Activated B cell treated with CpG ODN at 0.5 μM for 24 hours (primary cell): ENCODE results near the gene DGCR8. TPM values are rescaled to one million over a fixed set of nuclear protein-coding genes. Genes with fewer than 3 reads are reported as not detected.

ENCODE experiments used
- ATAC-seq: fragments of 200-7000 bp; cut with Tn5 transposase; one replicate; pipeline ENCODE4 v1.10.0; 2021; ENCODE audit warnings: low read depth, mild to moderate bottlenecking, moderate library complexity
- CTCF ChIA-PET: fragments of 350-600 bp; sonication (Branson Sonifier 250); formaldehyde crosslinking; loops from one replicate; lab custom pipeline; 2021; ENCODE audit warnings: antibody characterized with exemption; lab: Charles Lee
- POLR2A ChIA-PET: fragments of 350-600 bp; sonication (Branson Sonifier 250); formaldehyde crosslinking; loops from one replicate; lab custom pipeline; 2021; ENCODE audit warnings: antibody characterized with exemption; lab: Charles Lee
- DNase-seq: peaks from one replicate; pipeline ENCODE4 v3.0.0; 2022
- H3K27ac Mint-ChIP-seq: one replicate; pipeline ENCODE4 v1.8.0; 2020; ENCODE audit warnings: mixed read lengths
- H3K27me3 Mint-ChIP-seq: one replicate; pipeline ENCODE4 v1.8.0; 2021; ENCODE audit warnings: mixed read lengths
- H3K36me3 Mint-ChIP-seq: one replicate; pipeline ENCODE4 v1.8.0; 2021; ENCODE audit warnings: low read depth, mixed read lengths
- H3K4me1 Mint-ChIP-seq: one replicate; pipeline ENCODE4 v1.8.0; 2021; ENCODE audit warnings: mixed read lengths
- H3K4me3 Mint-ChIP-seq: one replicate; pipeline ENCODE4 v1.8.0; 2020; ENCODE audit warnings: mild to moderate bottlenecking, mixed read lengths
- H3K9me3 Mint-ChIP-seq: one replicate; pipeline ENCODE4 v1.8.0; 2020; ENCODE audit warnings: mixed read lengths
- intact Hi-C: fragments of 100-400 bp; cut with micrococcal nuclease; formaldehyde crosslinking; loops from one replicate; pipeline ENCODE4 v1.15.1; 2024
- total RNA-seq: library from RNA; stranded (reverse); gene quantifications from 2 replicates; pipeline ENCODE4 v1.2.3, GENCODE V29; 2022
- TF ChIP-seq, protein P1 (sequence below): fragments of 200-600 bp; IDR thresholded peaks from one replicate; pipeline ENCODE4 v1.8.0; 2022; ENCODE audit warnings: antibody characterized with exemption, mild to moderate bottlenecking

DGCR8 gene
- total RNA-seq, 1 donor from 2014 or later = 35.5 TPM

DNA sequence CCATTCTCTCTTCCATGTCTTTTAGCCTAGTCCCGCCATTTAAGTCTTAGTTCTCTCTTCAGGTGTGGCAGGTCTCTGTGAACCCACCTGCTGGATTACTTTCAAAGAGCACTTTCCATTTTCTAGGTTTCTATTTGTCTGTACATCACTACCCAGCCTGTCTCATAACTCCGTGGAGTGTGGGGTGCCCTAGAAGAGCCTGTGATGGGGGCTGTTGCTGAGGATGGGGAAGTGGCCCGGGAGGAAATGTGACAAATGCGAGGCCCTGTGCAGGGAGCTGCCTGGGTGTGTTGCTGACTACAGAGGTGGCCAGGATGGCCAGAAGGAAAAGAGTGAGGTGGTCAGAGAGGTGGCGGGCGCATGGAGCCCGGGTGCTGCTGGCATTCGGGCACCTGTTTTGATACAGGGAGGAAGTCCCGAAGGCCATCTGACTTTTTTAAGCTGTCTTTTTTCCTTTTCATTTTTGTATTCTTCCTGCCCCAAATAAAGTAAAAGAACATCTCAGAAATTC is 10.7 kb downstream of the DGCR8 start:
- no peak for DNase-seq
- intact Hi-C loops = no loop called here
- H3K9me3 Mint-ChIP-seq = no peaks in the 10 kb centered on the region
- ChIA-PET POLR2A (no interaction called here), CTCF (no interaction called here)
- no peaks in the 10 kb centered on the region for H3K27me3 Mint-ChIP-seq
- no peaks in the 10 kb centered on the region for H3K4me1 Mint-ChIP-seq
- H3K4me3 Mint-ChIP-seq = no peak overlapping the region
- TF ChIP-seq, protein P1, sequence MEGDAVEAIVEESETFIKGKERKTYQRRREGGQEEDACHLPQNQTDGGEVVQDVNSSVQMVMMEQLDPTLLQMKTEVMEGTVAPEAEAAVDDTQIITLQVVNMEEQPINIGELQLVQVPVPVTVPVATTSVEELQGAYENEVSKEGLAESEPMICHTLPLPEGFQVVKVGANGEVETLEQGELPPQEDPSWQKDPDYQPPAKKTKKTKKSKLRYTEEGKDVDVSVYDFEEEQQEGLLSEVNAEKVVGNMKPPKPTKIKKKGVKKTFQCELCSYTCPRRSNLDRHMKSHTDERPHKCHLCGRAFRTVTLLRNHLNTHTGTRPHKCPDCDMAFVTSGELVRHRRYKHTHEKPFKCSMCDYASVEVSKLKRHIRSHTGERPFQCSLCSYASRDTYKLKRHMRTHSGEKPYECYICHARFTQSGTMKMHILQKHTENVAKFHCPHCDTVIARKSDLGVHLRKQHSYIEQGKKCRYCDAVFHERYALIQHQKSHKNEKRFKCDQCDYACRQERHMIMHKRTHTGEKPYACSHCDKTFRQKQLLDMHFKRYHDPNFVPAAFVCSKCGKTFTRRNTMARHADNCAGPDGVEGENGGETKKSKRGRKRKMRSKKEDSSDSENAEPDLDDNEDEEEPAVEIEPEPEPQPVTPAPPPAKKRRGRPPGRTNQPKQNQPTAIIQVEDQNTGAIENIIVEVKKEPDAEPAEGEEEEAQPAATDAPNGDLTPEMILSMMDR = no peak
- no peak overlapping the region for H3K27ac Mint-ChIP-seq
- ATAC-seq = no peak
- H3K36me3 Mint-ChIP-seq = peaks cover 95% of the 10 kb centered on the region

DNA sequence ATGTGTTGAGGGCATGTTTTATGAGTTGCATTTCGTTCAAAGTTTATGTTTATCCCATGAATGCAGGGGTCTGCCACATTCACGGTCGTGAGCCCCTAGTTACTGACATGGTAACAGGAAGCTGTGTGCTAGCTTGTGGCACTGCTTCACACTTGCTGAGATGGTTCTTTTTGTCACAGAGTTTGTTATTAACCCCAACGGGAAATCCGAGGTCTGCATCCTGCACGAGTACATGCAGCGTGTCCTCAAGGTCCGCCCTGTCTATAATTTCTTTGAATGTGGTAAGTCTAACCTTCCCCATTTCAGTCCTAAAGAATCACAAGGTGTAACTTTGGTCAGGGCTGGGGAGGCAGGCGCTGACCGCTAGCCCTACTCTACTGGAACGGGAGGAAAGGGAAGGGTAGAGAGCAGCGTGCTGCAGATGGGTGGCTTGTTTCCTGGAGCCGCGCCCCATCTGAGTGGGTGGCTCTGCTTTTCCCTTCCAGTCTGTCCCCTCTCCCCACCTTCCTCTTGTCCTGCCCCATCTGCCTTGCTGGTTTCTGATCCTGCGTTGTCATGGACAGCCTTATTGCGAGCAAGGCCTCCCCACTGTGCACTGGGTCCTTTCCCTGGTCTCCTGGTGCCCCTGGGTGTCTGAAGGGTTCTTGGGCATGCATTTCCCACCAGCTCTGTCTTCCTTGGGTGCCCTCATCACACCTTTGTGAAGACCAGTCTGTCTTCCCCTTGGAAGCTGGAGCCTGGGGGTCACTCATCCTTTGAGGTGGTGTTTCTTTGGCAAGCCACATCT is 11.8 kb downstream of the DGCR8 start:
- Mint-ChIP-seq H3K27me3 (no peaks in the 10 kb centered on the region), H3K4me1 (no peaks in the 10 kb centered on the region), H3K27ac (no peak overlapping the region), H3K36me3 (peaks cover 94% of the 10 kb centered on the region), H3K9me3 (peaks cover 2% of the 10 kb centered on the region), H3K4me3 (no peak overlapping the region)
- no peak for DNase-seq
- POLR2A ChIA-PET = no interaction called here
- no peak for ATAC-seq
- CTCF ChIA-PET = no interaction called here
- TF ChIP-seq, protein P1 = no peak
- intact Hi-C loops = no loop called here

DNA sequence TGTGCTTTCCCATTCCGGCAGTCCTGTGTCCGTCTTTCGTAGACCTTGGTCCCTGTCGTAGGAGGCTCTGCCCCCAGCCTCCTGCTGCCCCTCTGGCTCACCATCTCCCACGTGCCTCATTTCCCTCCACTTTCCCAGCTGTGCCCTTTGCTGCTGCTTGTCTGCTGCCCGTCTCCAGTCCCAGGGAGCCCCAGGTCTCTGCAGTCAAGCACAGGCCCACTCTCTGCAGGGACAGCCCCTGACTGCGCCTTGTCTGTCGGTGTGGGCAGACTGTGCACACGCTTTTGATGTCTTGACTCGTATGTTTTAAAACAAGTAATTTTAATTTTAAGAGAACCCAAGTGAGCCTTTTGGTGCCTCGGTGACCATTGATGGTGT is 12.4 kb downstream of the DGCR8 start:
- no peak overlapping the region for H3K27ac Mint-ChIP-seq
- POLR2A ChIA-PET = no interaction called here
- ATAC-seq (no peak), DNase-seq (no peak)
- CTCF ChIA-PET = no interaction called here
- no peak overlapping the region for H3K4me3 Mint-ChIP-seq
- peaks cover 2% of the 10 kb centered on the region for H3K9me3 Mint-ChIP-seq
- peaks cover 94% of the 10 kb centered on the region for H3K36me3 Mint-ChIP-seq
- H3K27me3 Mint-ChIP-seq = no peaks in the 10 kb centered on the region
- TF ChIP-seq, protein P1 = no peak
- intact Hi-C loops = no loop called here
- no peaks in the 10 kb centered on the region for H3K4me1 Mint-ChIP-seq

DNA sequence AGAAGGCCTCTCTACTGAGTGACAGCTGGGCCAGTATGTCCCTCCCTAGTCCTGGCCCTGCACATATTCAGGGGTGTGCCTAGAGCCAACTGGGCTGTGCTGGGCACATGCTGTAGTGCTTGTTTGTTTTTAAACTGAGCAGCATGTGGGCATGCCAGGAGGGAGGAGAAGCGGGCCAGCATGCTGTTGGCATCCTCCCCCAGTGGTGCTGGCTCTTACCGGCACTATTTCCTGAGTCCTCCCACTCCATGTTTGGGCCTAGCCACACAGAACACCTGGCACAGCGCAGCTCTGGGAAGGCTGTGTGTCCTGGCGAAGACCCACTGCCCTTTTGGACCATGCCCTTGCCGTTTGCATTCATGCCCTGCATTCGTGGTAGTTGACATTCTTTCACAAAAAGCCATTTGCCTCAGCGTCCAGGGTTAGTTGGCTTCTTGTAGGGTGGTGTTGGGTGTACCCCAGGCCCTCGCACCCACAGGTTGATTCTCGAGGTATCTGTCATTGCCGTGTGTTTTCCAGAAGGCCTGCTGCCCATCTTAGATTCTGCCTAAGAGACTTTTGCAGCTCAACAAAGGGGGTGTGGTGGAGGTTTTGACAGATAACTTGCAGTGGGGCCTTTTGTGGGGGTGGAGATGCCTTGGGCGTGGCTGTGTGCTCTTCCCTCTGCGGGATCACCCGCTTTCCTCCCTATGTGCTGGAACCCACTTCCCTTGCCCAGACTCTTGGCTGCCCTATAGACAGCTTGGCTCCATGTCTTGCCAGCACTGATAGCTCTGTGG is 13.6 kb downstream of the DGCR8 start:
- CTCF ChIA-PET = no interaction called here
- no peak overlapping the region for H3K27ac Mint-ChIP-seq
- TF ChIP-seq, protein P1 = no peak

DNA sequence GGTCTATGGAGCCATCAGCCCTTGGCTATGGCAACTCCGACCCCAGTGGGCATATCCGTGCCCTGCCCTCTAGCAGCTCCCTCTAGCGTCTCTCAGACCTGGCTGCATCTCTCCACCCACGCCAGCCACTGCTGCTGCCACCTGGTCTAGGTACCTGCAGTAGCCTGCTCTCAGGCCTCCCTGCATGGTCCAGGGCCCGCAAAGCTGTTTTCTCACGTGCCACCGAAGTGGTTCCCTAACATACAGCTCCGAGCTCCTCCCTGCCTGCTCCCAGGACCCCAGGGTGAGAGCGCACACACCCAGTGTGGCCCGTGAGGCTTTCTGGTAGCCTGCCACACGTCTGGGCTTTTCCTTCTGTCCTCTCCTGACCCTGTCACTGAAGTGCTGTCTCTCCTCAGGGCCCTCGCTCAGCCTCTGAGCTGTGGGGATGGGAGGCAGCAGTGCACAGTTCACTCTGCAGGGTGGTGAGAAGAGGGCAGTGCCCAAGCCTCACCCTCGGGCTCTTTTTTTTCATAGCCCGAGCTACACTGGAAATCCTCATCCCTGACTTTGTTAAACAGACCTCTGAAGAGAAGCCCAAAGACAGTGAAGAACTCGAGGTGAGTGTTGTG is 14.3 kb downstream of the DGCR8 start:
- intact Hi-C loops = no loop called here
- CTCF ChIA-PET = no interaction called here
- Mint-ChIP-seq H3K36me3 (peaks cover 91% of the 10 kb centered on the region), H3K27me3 (no peaks in the 10 kb centered on the region), H3K27ac (no peak overlapping the region), H3K4me3 (no peak overlapping the region), H3K4me1 (no peaks in the 10 kb centered on the region), H3K9me3 (peaks cover 2% of the 10 kb centered on the region)
- POLR2A ChIA-PET = interaction anchor here (1.7 kb wide), 1 partner anchor 23 kb away, joined by 4 read pairs; the partner anchor contains the start of gene TRMT2A
- no peak for DNase-seq
- TF ChIP-seq, protein P1 = no peak
- ATAC-seq = no peak

More for the DNA sequence above, 13.6 kb downstream of the DGCR8 start:
- peaks cover 92% of the 10 kb centered on the region for H3K36me3 Mint-ChIP-seq
- peaks cover 2% of the 10 kb centered on the region for H3K9me3 Mint-ChIP-seq
- H3K4me1 Mint-ChIP-seq = no peaks in the 10 kb centered on the region
- no peak for DNase-seq
- no peaks in the 10 kb centered on the region for H3K27me3 Mint-ChIP-seq
- H3K4me3 Mint-ChIP-seq = no peak overlapping the region
- POLR2A ChIA-PET = interaction anchor here (1.7 kb wide), 1 partner anchor 23 kb away, joined by 4 read pairs; the partner anchor contains the start of gene TRMT2A
- intact Hi-C loops = no loop called here
- no peak for ATAC-seq
